T-cell (primary cell): Measurements from ENCODE around the gene RNF4. TPM values are rescaled to one million over a fixed set of nuclear protein-coding genes. Genes with fewer than 3 reads are reported as not detected.

Experiments used
- ATAC-seq, 4 experiments: fragments of 200-7000 bp in 3 of 4; fragments of 150-1000 bp in 1 of 4; cut with Tn5 transposase; replicated peaks in 1 of 4; 1 replicate in 3 of 4; 2 replicates in 1 of 4; pipeline ENCODE4 v1.10.0; 2021; ENCODE audit warnings: moderate library complexity in 3 of 4, mild to moderate bottlenecking in 2 of 4, moderate number of reproducible peaks in 1 of 4
- CTCF ChIA-PET, 2 donors: fragments of 300-600 bp; sonication (Branson Sonifier 250); formaldehyde crosslinking; loops; one replicate each; lab custom pipeline; 2022; ENCODE audit warnings: antibody characterized with exemption in 2 of 2; lab: Charles Lee
- POLR2A ChIA-PET, 2 donors: fragments of 300-600 bp; sonication (Branson Sonifier 250); formaldehyde crosslinking; loops; one replicate each; lab custom pipeline; 2022; ENCODE audit warnings: antibody characterized with exemption in 2 of 2; lab: Charles Lee
- DNase-seq, 35 experiments: peaks; one replicate each; pipeline versions ENCODE4 v3.0.0 to v3.0.0-alpha.2; 2013 to 2023
- H3K27ac ChIP-seq: one replicate; pipeline ENCODE4 v1.5.1; 2013; ENCODE audit warnings: low read length
- H3K27me3 ChIP-seq, 2 experiments: replicated peaks in 1 of 2; 1 replicate in 1 of 2; 2 replicates in 1 of 2; pipeline versions ENCODE4 v1.6.1 to v1.7.0; 2013; ENCODE audit warnings: low read length in 1 of 2, mixed read lengths in 1 of 2; ENCODE audit not compliant: control insufficient read depth in 2 of 2, insufficient read depth in 2 of 2; ENCODE audit errors: extremely low read depth in 1 of 2
- H3K36me3 ChIP-seq, 2 donors: 1 replicate in 1 of 2; 2 replicates in 1 of 2; pipeline versions ENCODE4 v1.6.1 to v1.7.0; 2013; ENCODE audit warnings: low read length in 1 of 2; ENCODE audit not compliant: control insufficient read depth in 2 of 2, insufficient read depth in 1 of 2; ENCODE audit errors: extremely low read depth in 1 of 2
- H3K4me1 ChIP-seq, 2 experiments: 1 replicate in 1 of 2; 2 replicates in 1 of 2; pipeline versions ENCODE4 v1.6.1 to v1.7.0; 2013; ENCODE audit warnings: low read length in 2 of 2, mixed read lengths in 1 of 2; ENCODE audit not compliant: insufficient read depth in 2 of 2, control insufficient read depth in 1 of 2; ENCODE audit errors: extremely low read depth in 1 of 2
- H3K4me3 ChIP-seq, 2 donors: 1 replicate in 1 of 2; 2 replicates in 1 of 2; pipeline versions ENCODE4 v1.5.1 to v1.7.0; 2013; ENCODE audit warnings: mild to moderate bottlenecking in 2 of 2, low read length in 1 of 2, moderate library complexity in 1 of 2; ENCODE audit not compliant: control insufficient read depth in 1 of 2; ENCODE audit errors: extremely low read depth in 1 of 2
- H3K9me3 ChIP-seq: 2 replicates; pipeline ENCODE4 v1.7.0; 2013
- H3K27ac Mint-ChIP-seq, 2 donors: one replicate each; pipeline ENCODE4 v1.8.0; 2020 to 2021; ENCODE audit warnings: mild to moderate bottlenecking in 2 of 2, mixed read lengths in 2 of 2
- H3K27me3 Mint-ChIP-seq, 2 donors: one replicate each; pipeline ENCODE4 v1.8.0; 2021 to 2022; ENCODE audit warnings: mixed read lengths in 2 of 2
- H3K36me3 Mint-ChIP-seq: one replicate; pipeline ENCODE4 v1.8.0; 2021; ENCODE audit warnings: mixed read lengths
- H3K4me1 Mint-ChIP-seq, 3 donors: one replicate each; pipeline ENCODE4 v1.8.0; 2020 to 2022; ENCODE audit warnings: mixed read lengths in 3 of 3, mild to moderate bottlenecking in 1 of 3
- H3K4me3 Mint-ChIP-seq, 3 donors: one replicate each; pipeline ENCODE4 v1.8.0; 2020 to 2022; ENCODE audit warnings: mild to moderate bottlenecking in 3 of 3, mixed read lengths in 3 of 3, moderate library complexity in 3 of 3
- H3K9me3 Mint-ChIP-seq, 3 donors: one replicate each; pipeline ENCODE4 v1.8.0; 2020 to 2022; ENCODE audit warnings: mixed read lengths in 3 of 3
- WGBS: methylation state at CpG from one replicate; pipeline ENCODE4 v1.1.5; 2013; ENCODE audit warnings: missing lambda C conversion rate; ENCODE audit not compliant: insufficient coverage; 5-methylcytosine and 5-hydroxymethylcytosine counted together
- total RNA-seq, 35 experiments: library from RNA in 6 of 35; stranded (reverse) in 6 of 35; fragments of 120-200 nt in 1 of 35; gene quantifications; one replicate each; pipeline versions ENCODE4 v1.2.1 to v1.2.4 and lab custom pipeline; 2013 to 2026

The RNF4 gene
- total RNA-seq (100 to 1,000 TPM in 4 of 5 donors, 10 to 100 TPM in 1; 89.2 to 107 (median 104) TPM), total RNA-seq (lab: John Stamatoyannopoulos, UW) (81.7 to 161 (median 129) reads per million in 29 experiments)
- 107 TPM for total RNA-seq (2013)

- no peaks in the 10 kb centered on the region for H3K9me3 ChIP-seq
- DNase-seq (peak; percentile 84 to 97 (median 95)), ATAC-seq (peak; percentile 85 to 87 (median 86))
- peaks cover 21 to 49% of the 10 kb centered on the region in 2 experiments for H3K4me1 ChIP-seq
- Mint-ChIP-seq H3K9me3 (no peaks in the 10 kb centered on the region), H3K27ac (peak within 1 kb of the TSS; percentile 97 to 98), H3K4me3 (peak within 1 kb of the TSS; percentile 97 to 98 (median 98)), H3K27me3 (no peaks in the 10 kb centered on the region), H3K36me3 (peaks cover 11% of the 10 kb centered on the region), H3K4me1 (peaks cover 45 to 56% (median 46%) of the 10 kb centered on the region in 3 donors)
- peak within 1 kb of the TSS; percentile 90 for H3K27ac ChIP-seq
- peaks cover 4 to 19% of the 10 kb centered on the region in 2 donors for H3K36me3 ChIP-seq
- under 1% methylated on average over 62 of the region's 74 CpGs for WGBS
- H3K4me3 ChIP-seq: peak within 1 kb of the TSS; percentile 77 to 96
- POLR2A ChIA-PET: interaction anchor here (0.5 to 1.7 kb wide), 15 partner anchors 11 to 228 kb away, joined by 3 to 15 read pairs (median 4); partner anchors contain the start of genes FAM193A (in 2 of the 2), CFAP99 (in 1 of the 2) and MXD4 (in 1 of the 2)
- no peaks in the 10 kb centered on the region for H3K27me3 ChIP-seq
- CTCF ChIA-PET: interaction anchor here in 1 of 2 donors (0.7 to 1.9 kb wide), 8 partner anchors 14 to 248 kb away, joined by 3 to 7 read pairs (median 4); partner anchors contain the start of genes CFAP99, FAM193A and MXD4
Observed at GRCh38 chr4:2468456-2469191, at the start of gene RNF4. Gene RNF4, plus strand, starts transcription at chr4:2469106. Its CDS starts 21,388 bp downstream, at chr4:2490494.

- Mint-ChIP-seq H3K4me3 (peak overlapping the region; percentile 46 to 82 (median 57)), H3K27me3 (peaks cover 16 to 27% of the 10 kb centered on the region in 2 donors), H3K27ac (peak overlapping the region; percentile 90 to 91), H3K36me3 (no peaks in the 10 kb centered on the region), H3K9me3 (no peaks in the 10 kb centered on the region), H3K4me1 (peaks cover 28 to 40% (median 36%) of the 10 kb centered on the region in 3 donors)
- POLR2A ChIA-PET: interaction anchor here in 1 of 2 donors (0.6 to 1.2 kb wide), 3 partner anchors 49 to 138 kb away, joined by 3 to 4 read pairs (median 3); partner anchors contain the start of gene RNF4
- ATAC-seq (no peak), DNase-seq (no peak)
- Histone ChIP-seq H3K4me3 (no peak overlapping the region), H3K36me3 (no peaks in the 10 kb centered on the region), H3K9me3 (no peaks in the 10 kb centered on the region), H3K4me1 (peaks cover 10 to 35% of the 10 kb centered on the region in 2 experiments), H3K27ac (peak overlapping the region; percentile 69), H3K27me3 (peaks cover 7 to 50% of the 10 kb centered on the region in 2 experiments)
- CTCF ChIA-PET: interaction anchor here in 1 of 2 donors (0.5 to 1.4 kb wide), 11 partner anchors 26 to 200 kb away, joined by 3 to 8 read pairs (median 5); partner anchors contain the start of genes FAM193A, MXD4 and RNF4
- 72% methylated on average over 8 of the region's 9 CpGs for WGBS
Observed at GRCh38 chr4:2419814-2420213, 49.1 kb upstream of the RNF4 start.

DNA sequence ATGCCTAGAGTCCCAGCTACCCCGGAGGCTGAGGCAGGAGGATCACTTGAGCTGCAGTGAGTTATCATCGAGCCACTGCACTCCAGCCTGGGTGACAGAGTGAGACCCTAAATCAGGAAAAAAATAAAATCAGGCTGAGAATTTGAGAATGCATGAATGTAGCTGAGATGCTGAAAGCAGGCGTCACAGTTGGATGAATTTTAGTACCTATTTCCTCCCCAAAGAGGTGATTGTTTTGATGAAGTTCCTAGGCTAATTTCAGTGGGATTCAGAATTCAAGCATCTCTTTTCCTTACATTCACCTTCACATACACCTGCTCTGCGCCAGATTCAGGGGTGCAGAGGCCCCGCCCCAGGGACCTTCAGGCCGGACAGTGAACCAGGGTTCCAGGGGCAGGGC, 47.0 kb upstream of the RNF4 start:
- ChIA-PET CTCF (interaction anchor here in 1 of 2 donors (0.5 to 0.8 kb wide), 3 partner anchors 29 to 711 kb away, joined by 3 to 6 read pairs (median 3); no protein-coding TSS in a partner anchor), POLR2A (interaction anchor here (0.5 to 0.6 kb wide), 3 partner anchors 131 to 203 kb away, joined by 3 to 4 read pairs (median 3); no protein-coding TSS in a partner anchor)
- Histone ChIP-seq H3K4me1 (peaks cover 10 to 22% of the 10 kb centered on the region in 2 experiments), H3K36me3 (no peaks in the 10 kb centered on the region), H3K27ac (no peak overlapping the region), H3K9me3 (no peaks in the 10 kb centered on the region), H3K4me3 (no peak overlapping the region), H3K27me3 (peaks cover 7 to 52% of the 10 kb centered on the region in 2 experiments)
- H3K9me3 Mint-ChIP-seq: no peaks in the 10 kb centered on the region
- peaks cover 13 to 24% of the 10 kb centered on the region in 2 donors for H3K27me3 Mint-ChIP-seq
- peaks cover 16 to 26% (median 19%) of the 10 kb centered on the region in 3 donors for H3K4me1 Mint-ChIP-seq
- no peak overlapping the region for H3K4me3 Mint-ChIP-seq
- no peak overlapping the region for H3K27ac Mint-ChIP-seq
- WGBS: 89% methylated on average over 4 of the region's 6 CpGs
- ATAC-seq (no peak), DNase-seq (no peak)
- H3K36me3 Mint-ChIP-seq: no peaks in the 10 kb centered on the region

DNA sequence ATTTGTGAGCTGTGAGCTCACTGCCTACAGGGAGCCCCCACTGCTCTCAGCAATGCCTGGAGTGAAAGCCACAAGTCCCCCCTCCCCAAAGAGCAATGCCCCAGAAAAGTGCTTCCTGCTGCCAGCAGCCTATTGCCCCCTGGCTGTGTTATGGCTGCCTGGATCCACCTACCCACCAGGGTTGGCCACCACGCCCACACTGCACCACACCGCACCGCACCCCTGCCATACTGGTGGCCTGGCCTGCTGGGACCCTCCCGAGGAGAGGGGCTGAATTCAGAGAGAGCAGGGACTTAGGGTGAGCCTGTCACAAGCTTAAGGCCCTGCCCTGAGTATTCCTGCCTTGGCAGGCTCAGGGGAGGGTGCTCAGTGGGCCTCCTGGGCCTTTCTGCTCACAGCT, 45.8 kb upstream of the RNF4 start:
- H3K27me3 ChIP-seq: peaks cover 7 to 44% of the 10 kb centered on the region in 2 experiments
- H3K9me3 ChIP-seq: no peaks in the 10 kb centered on the region
- peaks cover 4 to 12% of the 10 kb centered on the region in 2 experiments for H3K4me1 ChIP-seq
- Mint-ChIP-seq H3K27ac (no peak overlapping the region), H3K4me1 (peaks cover 13 to 20% (median 15%) of the 10 kb centered on the region in 3 donors), H3K9me3 (no peaks in the 10 kb centered on the region), H3K4me3 (no peak overlapping the region), H3K27me3 (peaks cover 10 to 24% of the 10 kb centered on the region in 2 donors), H3K36me3 (no peaks in the 10 kb centered on the region)
- H3K36me3 ChIP-seq: no peaks in the 10 kb centered on the region
- ATAC-seq (no peak), DNase-seq (no peak)
- no peak overlapping the region for H3K27ac ChIP-seq
- WGBS: 75% methylated on average over 4 of the region's 4 CpGs
- ChIA-PET CTCF (no interaction called here), POLR2A (no interaction called here)
- no peak overlapping the region for H3K4me3 ChIP-seq

DNA sequence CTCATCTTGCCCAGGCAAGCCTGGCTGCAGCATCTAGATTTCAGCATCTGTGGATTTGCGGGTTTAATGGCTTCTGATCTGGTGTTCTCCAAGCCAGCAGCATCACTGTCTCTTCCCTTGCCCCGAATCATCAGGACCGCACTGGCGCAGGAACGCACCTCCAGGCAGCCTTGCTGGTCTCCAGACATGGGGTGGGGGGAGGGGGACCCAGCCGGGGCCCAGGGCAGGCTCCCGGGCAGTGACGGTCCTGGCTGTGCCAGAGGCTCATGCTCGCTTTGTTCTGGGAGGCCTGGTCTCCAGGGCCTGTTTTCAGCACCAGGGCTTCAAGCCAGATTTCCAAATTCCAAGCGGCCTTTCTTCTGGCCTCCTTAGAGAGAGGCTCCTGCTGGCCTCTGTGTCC, 45.2 kb upstream of the RNF4 start:
- 93% methylated on average over 4 of the region's 10 CpGs for WGBS
- H3K27me3 ChIP-seq: peaks cover 7 to 44% of the 10 kb centered on the region in 2 experiments
- Mint-ChIP-seq H3K4me1 (peaks cover 13 to 20% (median 15%) of the 10 kb centered on the region in 3 donors), H3K36me3 (no peaks in the 10 kb centered on the region), H3K27me3 (peaks cover 10 to 24% of the 10 kb centered on the region in 2 donors), H3K27ac (no peak overlapping the region), H3K9me3 (no peaks in the 10 kb centered on the region), H3K4me3 (no peak overlapping the region)
- peaks cover 4 to 11% of the 10 kb centered on the region in 2 experiments for H3K4me1 ChIP-seq
- no peaks in the 10 kb centered on the region for H3K36me3 ChIP-seq
- ATAC-seq (no peak), DNase-seq (no peak)
- ChIA-PET CTCF (no interaction called here), POLR2A (no interaction called here)
- no peak overlapping the region for H3K4me3 ChIP-seq
- no peaks in the 10 kb centered on the region for H3K9me3 ChIP-seq
- H3K27ac ChIP-seq: no peak overlapping the region

GRCh38 chr4:2424581-2424980, 44.3 kb upstream of the RNF4 start:
- Histone ChIP-seq H3K9me3 (no peaks in the 10 kb centered on the region), H3K36me3 (no peaks in the 10 kb centered on the region), H3K27me3 (peaks cover 7 to 44% of the 10 kb centered on the region in 2 experiments), H3K27ac (no peak overlapping the region), H3K4me1 (peaks cover 0 to 5% of the 10 kb centered on the region in 2 experiments), H3K4me3 (no peak overlapping the region)
- Mint-ChIP-seq H3K27me3 (peaks cover 10 to 25% of the 10 kb centered on the region in 2 donors), H3K4me3 (no peak overlapping the region), H3K27ac (no peak overlapping the region), H3K36me3 (no peaks in the 10 kb centered on the region), H3K9me3 (no peaks in the 10 kb centered on the region), H3K4me1 (peaks cover 7 to 12% (median 9%) of the 10 kb centered on the region in 3 donors)
- DNase-seq: no peak
- no peak for ATAC-seq
- ChIA-PET POLR2A (no interaction called here), CTCF (no interaction called here)
- WGBS: 79% methylated on average over 9 of the region's 10 CpGs
